GM12878 (cell line): ENCODE data around the gene MYH10.

Experiments
- BCL11A ChIP-seq: IDR thresholded peaks from 2 replicates; pipeline ENCODE4 v1.6.1; 2011; ENCODE audit warnings: low read depth, low read length
- CREB1 ChIP-seq: IDR thresholded peaks from 2 replicates; pipeline ENCODE4 v1.6.1; 2012; ENCODE audit warnings: low read depth, mild to moderate bottlenecking, inconsistent platforms
- CTCF ChIP-seq, 3 experiments: IDR thresholded peaks in 2 of 3; conservative IDR thresholded peaks in 1 of 3; 2 replicates each; pipeline ENCODE4 v1.5.1; 2011; ENCODE audit warnings: low read depth in 3 of 3, low read length in 3 of 3, mild to moderate bottlenecking in 3 of 3, control low read depth in 2 of 3, moderate library complexity in 2 of 3, inconsistent platforms in 1 of 3, mixed read lengths in 1 of 3; ENCODE audit not compliant: control insufficient read depth in 2 of 3, insufficient read depth in 1 of 3; ENCODE audit errors: extremely low read depth in 1 of 3
- E2F4 ChIP-seq: IDR thresholded peaks from 2 replicates; pipeline ENCODE4 v1.6.1; 2012; ENCODE audit warnings: low read depth, low read length, improper control_type of control experiment
- FOXM1 ChIP-seq: IDR thresholded peaks from 2 replicates; pipeline ENCODE4 v1.6.1; 2012; ENCODE audit warnings: low read depth, mild to moderate bottlenecking, inconsistent platforms, low read length, moderate library complexity
- NFIC ChIP-seq: IDR thresholded peaks from 2 replicates; pipeline ENCODE4 v1.6.1; 2012; ENCODE audit warnings: low read depth, mild to moderate bottlenecking, inconsistent platforms, low read length, moderate library complexity
- RAD21 ChIP-seq: IDR thresholded peaks from 2 replicates; pipeline ENCODE4 v1.6.1; 2011; ENCODE audit warnings: mild to moderate bottlenecking, low read depth, low read length, moderate library complexity; ENCODE audit not compliant: insufficient read depth
- TAF1 ChIP-seq: IDR thresholded peaks from 2 replicates; pipeline ENCODE4 v1.6.1; 2011; ENCODE audit warnings: mild to moderate bottlenecking, low read depth, low read length, borderline replicate concordance
- ZNF207 ChIP-seq: fragments of 450-650 bp; IDR thresholded peaks from 2 replicates; pipeline ENCODE4 v1.6.1; 2014; ENCODE audit warnings: antibody characterized with exemption, mild to moderate bottlenecking, borderline replicate concordance

- TF ChIP-seq CTCF (IDR thresholded peaks at IDR 0.05 in 2 of 3, conservative IDR thresholded peaks at IDR 0.05 in 1 of 3; ENCODE audit: control insufficient read depth in 2 of 3, extremely low read depth in 1 of 3, insufficient read depth in 1 of 3, low read depth in 3 of 3, low read length in 3 of 3): no peak
- no peak for TF ChIP-seq E2F4
- TF ChIP-seq BCL11A: no peak
- no peak for TF ChIP-seq TAF1
- no peak for TF ChIP-seq RAD21
- no peak for TF ChIP-seq ZNF207
- TF ChIP-seq CREB1: no peak
- no peak for TF ChIP-seq NFIC
- TF ChIP-seq FOXM1: no peak
Measured at GRCh38 chr17:8583954-8584353, 46.6 kb downstream of the MYH10 start.
